GM13976 (cell line): ENCODE results near the gene CYB561D2.

ENCODE experiments used
- DNase-seq: peaks from one replicate; pipeline ENCODE4 v3.0.0; 2012; ENCODE audit warnings: low spot score
- CTCF ChIP-seq: IDR thresholded peaks from 2 replicates; pipeline ENCODE4 v1.5.1; 2012; ENCODE audit warnings: borderline replicate concordance, mild to moderate bottlenecking; ENCODE audit not compliant: insufficient read depth; ENCODE audit errors: extremely low read depth, missing control alignments, control extremely low read depth
- in situ Hi-C: fragments of 300-500 bp; cut with MboI; formaldehyde crosslinking; loops from one replicate; pipeline ENCODE4 v1.12.0; 2022; ENCODE audit warnings: low sequenced_read_pairs, mixed read lengths, inconsistent platforms; ENCODE audit not compliant: unreplicated experiment

Gene CYB561D2

GRCh38 chr3:50365080-50365841, 14.6 kb downstream of the CYB561D2 start:
- in situ Hi-C loops: no loop called here
- peak; percentile 97 for DNase-seq
- TF ChIP-seq CTCF: no peak

- TF ChIP-seq CTCF: no peak
Measured at GRCh38 chr3:50365842-50366220, 15.2 kb downstream of the CYB561D2 start.

GRCh38 chr3:50369012-50369670, 18.5 kb downstream of the CYB561D2 start:
- TF ChIP-seq CTCF: no peak
- in situ Hi-C loops: no loop called here
- no peak for DNase-seq

More at GRCh38 chr3:50365842-50366220, 15.2 kb downstream of the CYB561D2 start:
- DNase-seq: no peak
- in situ Hi-C loops: no loop called here

- in situ Hi-C loops: no loop called here
- no peak for DNase-seq
- TF ChIP-seq CTCF: no peak
Measured at GRCh38 chr3:50370594-50370993, 19.9 kb downstream of the CYB561D2 start.

GRCh38 chr3:50371133-50371685, 20.5 kb downstream of the CYB561D2 start:
- DNase-seq: no peak
- in situ Hi-C loops: no loop called here
- no peak for TF ChIP-seq CTCF

GRCh38 chr3:50372349-50372748, 21.7 kb downstream of the CYB561D2 start:
- in situ Hi-C loops: no loop called here
- no peak for TF ChIP-seq CTCF
- no peak for DNase-seq
